Activated B cell treated with CpG ODN at 0.5 μM for 24 hours (primary cell): ENCODE results near the gene IFNGR2. TPM values are rescaled to one million over a fixed set of nuclear protein-coding genes. Genes with fewer than 3 reads are reported as not detected.
A peak's percentile ranks its signal among the peaks of the same experiment; 100 is the strongest.
"Not testable (repeated sequence)": the region's sequence is repeated elsewhere in the genome, so short reads cannot be mapped to it uniquely, and the experiment has no call there.

Source experiments
- ATAC-seq: fragments of 200-7000 bp; cut with Tn5 transposase; one replicate; pipeline ENCODE4 v1.10.0; 2021; ENCODE audit warnings: low read depth, mild to moderate bottlenecking, moderate library complexity
- CTCF ChIA-PET: fragments of 350-600 bp; sonication (Branson Sonifier 250); formaldehyde crosslinking; loops from one replicate; lab custom pipeline; 2021; ENCODE audit warnings: antibody characterized with exemption; lab: Charles Lee
- POLR2A ChIA-PET: fragments of 350-600 bp; sonication (Branson Sonifier 250); formaldehyde crosslinking; loops from one replicate; lab custom pipeline; 2021; ENCODE audit warnings: antibody characterized with exemption; lab: Charles Lee
- DNase-seq: peaks from one replicate; pipeline ENCODE4 v3.0.0; 2022
- H3K27ac Mint-ChIP-seq: one replicate; pipeline ENCODE4 v1.8.0; 2020; ENCODE audit warnings: mixed read lengths
- H3K27me3 Mint-ChIP-seq: one replicate; pipeline ENCODE4 v1.8.0; 2021; ENCODE audit warnings: mixed read lengths
- H3K36me3 Mint-ChIP-seq: one replicate; pipeline ENCODE4 v1.8.0; 2021; ENCODE audit warnings: low read depth, mixed read lengths
- H3K4me1 Mint-ChIP-seq: one replicate; pipeline ENCODE4 v1.8.0; 2021; ENCODE audit warnings: mixed read lengths
- H3K4me3 Mint-ChIP-seq: one replicate; pipeline ENCODE4 v1.8.0; 2020; ENCODE audit warnings: mild to moderate bottlenecking, mixed read lengths
- H3K9me3 Mint-ChIP-seq: one replicate; pipeline ENCODE4 v1.8.0; 2020; ENCODE audit warnings: mixed read lengths
- intact Hi-C: fragments of 100-400 bp; cut with micrococcal nuclease; formaldehyde crosslinking; loops from one replicate; pipeline ENCODE4 v1.15.1; 2024
- total RNA-seq: library from RNA; stranded (reverse); gene quantifications from 2 replicates; pipeline ENCODE4 v1.2.3, GENCODE V29; 2022
- TF ChIP-seq, protein P1 (sequence below): fragments of 200-600 bp; IDR thresholded peaks from one replicate; pipeline ENCODE4 v1.8.0; 2022; ENCODE audit warnings: antibody characterized with exemption, mild to moderate bottlenecking

Gene IFNGR2
- total RNA-seq, 1 donor from 2014 or later = 71.1 TPM

DNA sequence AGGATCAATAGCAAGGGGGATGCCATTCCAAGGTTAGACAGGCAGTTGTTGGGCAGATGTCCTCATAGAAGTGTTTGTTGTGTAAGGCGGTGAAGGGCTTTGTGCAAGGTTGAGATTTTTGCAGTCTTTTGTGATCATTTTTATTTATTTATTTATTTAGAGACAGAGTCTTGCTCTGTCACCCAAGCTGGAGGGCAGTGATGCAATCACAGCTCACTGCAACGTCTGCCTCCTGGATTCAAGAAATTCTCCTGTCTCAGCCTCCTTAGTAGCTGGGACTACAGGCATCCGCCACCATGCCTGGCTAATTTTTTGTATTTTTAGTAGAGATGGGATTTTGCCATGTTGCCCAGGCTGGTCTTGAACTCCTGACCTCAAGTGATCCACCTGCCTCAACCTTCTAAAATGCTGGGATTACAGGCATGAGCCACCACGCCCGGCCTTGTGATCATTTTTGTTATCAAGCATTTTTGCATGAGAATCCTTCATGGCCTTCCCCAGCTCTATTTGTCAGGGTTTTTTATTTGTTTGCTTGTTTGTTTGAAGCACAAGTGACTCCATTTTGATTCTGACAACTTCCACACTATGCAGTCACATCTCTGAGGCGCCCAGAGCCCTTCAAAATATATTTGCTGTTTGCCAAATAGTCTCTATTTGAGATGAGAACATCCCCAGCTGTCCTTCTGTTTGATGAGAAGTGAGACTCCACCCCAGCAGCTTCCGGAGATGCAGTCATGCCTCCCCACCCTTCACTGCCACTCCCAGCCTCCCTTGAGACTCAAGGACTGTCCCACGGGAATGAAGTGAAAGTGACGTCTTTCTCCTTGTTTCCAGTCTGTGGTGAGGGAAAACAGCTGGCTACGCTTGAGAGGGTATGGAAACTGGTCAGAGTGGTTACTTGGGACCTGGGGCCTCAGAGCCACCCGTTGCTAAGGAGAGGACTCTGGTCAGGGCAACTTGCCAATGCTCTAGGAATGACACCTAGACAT lies 38.6 kb downstream of the IFNGR2 start:
- H3K27me3 Mint-ChIP-seq = no peaks in the 10 kb centered on the region
- peak overlapping the region; percentile 58 for H3K4me3 Mint-ChIP-seq
- H3K9me3 Mint-ChIP-seq = no peaks in the 10 kb centered on the region
- peaks cover 19% of the 10 kb centered on the region for H3K36me3 Mint-ChIP-seq
- H3K27ac Mint-ChIP-seq = peak overlapping the region; percentile 92
- CTCF ChIA-PET = interaction anchor here (0.8 to 10.3 kb wide), 12 partner anchors 37 to 502 kb away, joined by 3 to 149 read pairs (median 4); partner anchors contain the start of gene IFNAR1
- peaks cover 73% of the 10 kb centered on the region for H3K4me1 Mint-ChIP-seq
- ATAC-seq (peak; percentile 92), DNase-seq (peak; percentile 61)
- intact Hi-C loops = loop anchor here (1.0 to 5.0 kb wide), 6 partner anchors 7 to 789 kb away; partner anchors contain the start of gene IL10RB
- TF ChIP-seq, protein P1, sequence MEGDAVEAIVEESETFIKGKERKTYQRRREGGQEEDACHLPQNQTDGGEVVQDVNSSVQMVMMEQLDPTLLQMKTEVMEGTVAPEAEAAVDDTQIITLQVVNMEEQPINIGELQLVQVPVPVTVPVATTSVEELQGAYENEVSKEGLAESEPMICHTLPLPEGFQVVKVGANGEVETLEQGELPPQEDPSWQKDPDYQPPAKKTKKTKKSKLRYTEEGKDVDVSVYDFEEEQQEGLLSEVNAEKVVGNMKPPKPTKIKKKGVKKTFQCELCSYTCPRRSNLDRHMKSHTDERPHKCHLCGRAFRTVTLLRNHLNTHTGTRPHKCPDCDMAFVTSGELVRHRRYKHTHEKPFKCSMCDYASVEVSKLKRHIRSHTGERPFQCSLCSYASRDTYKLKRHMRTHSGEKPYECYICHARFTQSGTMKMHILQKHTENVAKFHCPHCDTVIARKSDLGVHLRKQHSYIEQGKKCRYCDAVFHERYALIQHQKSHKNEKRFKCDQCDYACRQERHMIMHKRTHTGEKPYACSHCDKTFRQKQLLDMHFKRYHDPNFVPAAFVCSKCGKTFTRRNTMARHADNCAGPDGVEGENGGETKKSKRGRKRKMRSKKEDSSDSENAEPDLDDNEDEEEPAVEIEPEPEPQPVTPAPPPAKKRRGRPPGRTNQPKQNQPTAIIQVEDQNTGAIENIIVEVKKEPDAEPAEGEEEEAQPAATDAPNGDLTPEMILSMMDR = no peak
- POLR2A ChIA-PET = interaction anchor here (0.6 to 4.7 kb wide), 18 partner anchors 35 to 245 kb away, joined by 3 to 98 read pairs (median 4); partner anchors contain the start of genes DONSON, IFNAR1, IL10RB and TMEM50B

DNA sequence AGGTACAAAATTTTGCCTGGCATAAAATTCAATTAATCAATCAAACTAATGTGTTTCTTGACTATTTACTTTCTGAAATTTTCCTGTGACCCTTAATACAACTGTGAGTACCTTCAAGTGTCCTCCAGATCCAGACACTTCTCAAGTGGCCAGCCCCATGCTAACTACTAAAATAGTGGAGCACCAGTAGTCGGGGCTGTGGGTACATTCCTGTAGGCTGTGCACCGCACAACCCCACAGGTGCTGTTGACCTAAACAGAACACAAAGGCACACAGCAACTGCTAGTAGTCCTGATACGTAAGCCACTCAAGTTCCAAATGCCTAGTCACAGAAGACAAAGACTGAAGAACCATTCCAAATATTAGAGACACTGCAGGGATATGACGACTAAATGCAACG lies 40.0 kb downstream of the IFNGR2 start:
- Mint-ChIP-seq H3K27ac (peak overlapping the region; percentile 92), H3K27me3 (no peaks in the 10 kb centered on the region), H3K4me3 (no peak overlapping the region), H3K9me3 (no peaks in the 10 kb centered on the region), H3K36me3 (peaks cover 11% of the 10 kb centered on the region), H3K4me1 (peaks cover 59% of the 10 kb centered on the region)
- TF ChIP-seq, protein P1 = no peak
- ChIA-PET CTCF (interaction anchor here (2.1 to 10.3 kb wide), 5 partner anchors 83 to 246 kb away, joined by 13 to 149 read pairs (median 17); partner anchors contain the start of gene IL10RB), POLR2A (interaction anchor here (1.0 to 4.7 kb wide), 6 partner anchors 14 to 243 kb away, joined by 3 to 98 read pairs (median 16); partner anchors contain the start of genes IFNAR1 and IL10RB)
- intact Hi-C loops = loop anchor here (2.0 to 5.0 kb wide), 3 partner anchors 38 to 791 kb away; no protein-coding TSS in a partner anchor
- ATAC-seq = no peak
- no peak for DNase-seq

DNA sequence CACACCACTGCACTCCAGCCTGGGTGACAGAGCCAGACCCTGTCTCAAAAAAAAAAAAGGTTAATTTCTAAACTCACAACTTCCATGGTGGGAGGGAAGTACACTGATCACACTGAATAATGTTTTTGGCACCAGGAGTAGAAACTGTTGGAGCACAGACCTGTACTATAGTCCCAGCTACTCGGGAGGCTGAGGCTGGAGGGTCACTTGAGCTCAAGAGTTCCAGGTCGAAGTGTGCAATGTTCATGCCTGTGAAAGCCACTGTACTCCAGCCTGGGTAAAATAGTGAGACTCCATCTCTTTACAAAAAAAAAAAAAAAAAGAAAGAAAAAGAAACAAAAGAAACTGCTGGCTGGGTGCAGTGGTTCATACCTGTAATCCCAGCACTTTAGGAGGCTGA lies 41.3 kb downstream of the IFNGR2 start:
- Mint-ChIP-seq H3K27me3 (no peaks in the 10 kb centered on the region), H3K27ac (peak overlapping the region; percentile 75), H3K9me3 (no peaks in the 10 kb centered on the region), H3K4me1 (peaks cover 52% of the 10 kb centered on the region), H3K4me3 (no peak overlapping the region), H3K36me3 (peaks cover 10% of the 10 kb centered on the region)
- DNase-seq = no peak
- ChIA-PET POLR2A (interaction anchor here (0.7 to 4.7 kb wide), 15 partner anchors 10 to 503 kb away, joined by 3 to 98 read pairs (median 6); partner anchors contain the start of genes IFNAR1, IFNGR2, IL10RB and TMEM50B), CTCF (interaction anchor here (0.8 to 10.3 kb wide), 31 partner anchors 9 to 523 kb away, joined by 3 to 149 read pairs (median 5); partner anchors contain the start of genes IFNAR1, IL10RB and TMEM50B)
- TF ChIP-seq, protein P1 = no peak
- ATAC-seq = no peak
- intact Hi-C loops = loop anchor here (5.0 kb wide), 1 partner anchor 792 kb away; no protein-coding TSS in a partner anchor

DNA sequence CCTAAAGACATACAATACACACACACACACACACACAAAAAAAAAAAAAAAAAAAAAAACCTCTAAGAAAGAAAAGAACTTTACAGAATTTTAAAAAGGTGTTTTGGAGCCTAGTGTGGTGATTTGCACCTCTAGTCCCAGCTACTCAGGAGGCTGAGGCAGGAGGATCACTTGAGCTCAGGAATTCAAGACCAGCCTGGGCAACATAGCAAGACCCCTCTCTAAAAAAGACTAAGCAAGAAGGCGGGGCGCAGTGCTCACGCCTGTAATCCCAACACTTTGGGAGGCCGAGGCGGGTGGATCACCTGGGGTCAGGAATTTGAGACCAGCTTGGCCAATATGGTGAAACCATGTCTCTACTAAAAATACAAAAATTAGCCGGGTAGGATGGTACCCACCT lies 43.4 kb downstream of the IFNGR2 start:
- ATAC-seq, H3K9me3 Mint-ChIP-seq, H3K27me3 Mint-ChIP-seq, H3K27ac Mint-ChIP-seq, H3K4me3 Mint-ChIP-seq, DNase-seq, POLR2A ChIA-PET: not testable (repeated sequence)
- Mint-ChIP-seq H3K36me3 (peaks cover 16% of the 10 kb centered on the region), H3K4me1 (peaks cover 36% of the 10 kb centered on the region)
- CTCF ChIA-PET = interaction anchor here (1.0 to 10.3 kb wide), 7 partner anchors 12 to 249 kb away, joined by 3 to 149 read pairs (median 5); partner anchors contain the start of gene IL10RB
- intact Hi-C loops = loop anchor here (5.0 kb wide), 1 partner anchor 614 kb away; no protein-coding TSS in a partner anchor

DNA sequence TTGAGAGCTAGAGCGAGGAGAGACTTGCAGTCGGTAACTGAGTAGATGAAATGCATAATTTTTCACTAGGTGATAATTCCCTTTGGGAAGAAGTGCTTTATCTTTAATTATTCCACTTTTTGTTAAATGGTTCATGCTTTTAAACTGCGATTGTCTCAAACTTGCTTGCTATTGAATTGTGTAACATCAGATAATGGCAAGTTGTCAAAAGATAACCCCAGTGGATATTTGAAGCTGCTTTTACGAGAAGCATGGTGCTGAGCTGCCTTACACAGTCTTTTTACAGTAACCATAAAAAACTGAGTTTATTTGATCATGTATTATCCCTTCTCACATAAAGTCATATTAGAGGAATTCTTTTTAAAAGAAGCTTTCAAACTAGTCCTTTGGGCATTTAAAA lies 46.4 kb downstream of the IFNGR2 start:
- TF ChIP-seq, protein P1 = no peak
- Mint-ChIP-seq H3K27me3 (no peaks in the 10 kb centered on the region), H3K9me3 (no peaks in the 10 kb centered on the region), H3K27ac (no peak overlapping the region), H3K4me1 (peaks cover 8% of the 10 kb centered on the region), H3K4me3 (no peak overlapping the region), H3K36me3 (peaks cover 35% of the 10 kb centered on the region)
- POLR2A ChIA-PET = no interaction called here
- no peak for DNase-seq
- intact Hi-C loops = loop anchor here (5.0 kb wide), 1 partner anchor 617 kb away; no protein-coding TSS in a partner anchor
- ATAC-seq = no peak
- CTCF ChIA-PET = interaction anchor here (0.8 to 2.5 kb wide), 3 partner anchors 89 to 455 kb away, joined by 3 to 7 read pairs (median 3); no protein-coding TSS in a partner anchor
